Non-pigmented ciliary epithelial cell (primary cell): Measurements from ENCODE around the gene HORMAD1.
"Not testable (repeated sequence)": the region's sequence is repeated elsewhere in the genome, so short reads cannot be mapped to it uniquely, and the experiment has no call there.

ENCODE experiments used
- DNase-seq: peaks from one replicate; pipeline ENCODE4 v3.0.0-alpha.2; 2010; ENCODE audit warnings: low read depth

Gene HORMAD1

GRCh38 chr1:150696995-150697927, 23.4 kb downstream of the HORMAD1 start, which contains the start of gene GOLPH3L:
Gene GOLPH3L (minus strand): TSS chr1:150697154. CDS start chr1:150694838, 2,316 bp downstream.
- DNase-seq, result peak; percentile 97

- DNase-seq, result no peak
These were observed 24.1 kb downstream of the HORMAD1 start for GRCh38 chr1:150696590-150696989.

DNA sequence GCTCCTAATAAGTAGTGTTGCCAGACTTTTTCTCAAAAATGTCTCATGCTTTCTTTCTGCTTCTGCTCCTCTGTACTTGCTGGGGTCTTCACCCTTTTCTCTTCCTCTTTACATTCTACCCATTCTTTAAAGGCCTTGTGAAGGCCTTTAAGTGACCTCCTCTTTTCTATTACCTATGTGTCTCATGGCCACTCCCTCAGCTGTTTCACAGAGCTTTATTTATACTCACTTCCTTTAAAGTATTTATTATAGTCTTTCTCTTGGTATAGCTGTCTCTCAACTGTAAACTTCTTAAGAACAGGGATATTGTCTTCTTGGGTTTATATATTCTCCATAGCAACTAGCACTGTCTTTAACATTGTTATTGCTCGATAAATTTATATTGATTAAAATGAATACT, 24.5 kb downstream of the HORMAD1 start:
- DNase-seq, result no peak

DNA sequence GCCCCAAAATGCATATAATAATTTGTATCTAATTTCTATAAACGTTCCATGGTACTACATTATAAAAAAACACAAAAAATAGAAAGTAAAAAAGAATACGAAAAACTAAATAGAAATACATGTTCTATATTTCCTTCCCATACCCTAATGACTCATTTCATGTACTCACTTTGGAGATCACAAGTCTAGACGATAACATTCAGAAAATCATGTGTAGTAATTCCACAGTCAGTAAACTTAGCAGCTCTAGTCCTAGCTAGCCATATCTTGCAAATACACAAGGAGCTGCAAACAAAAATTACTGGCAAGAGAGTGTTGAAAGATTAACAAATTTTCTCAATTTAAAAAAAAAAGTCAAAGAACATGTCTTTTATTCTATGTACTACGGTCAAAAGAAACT, 25.1 kb downstream of the HORMAD1 start:
- DNase-seq, result no peak

GRCh38 chr1:150692720-150693119, 28.0 kb downstream of the HORMAD1 start:
- no peak for DNase-seq

DNA sequence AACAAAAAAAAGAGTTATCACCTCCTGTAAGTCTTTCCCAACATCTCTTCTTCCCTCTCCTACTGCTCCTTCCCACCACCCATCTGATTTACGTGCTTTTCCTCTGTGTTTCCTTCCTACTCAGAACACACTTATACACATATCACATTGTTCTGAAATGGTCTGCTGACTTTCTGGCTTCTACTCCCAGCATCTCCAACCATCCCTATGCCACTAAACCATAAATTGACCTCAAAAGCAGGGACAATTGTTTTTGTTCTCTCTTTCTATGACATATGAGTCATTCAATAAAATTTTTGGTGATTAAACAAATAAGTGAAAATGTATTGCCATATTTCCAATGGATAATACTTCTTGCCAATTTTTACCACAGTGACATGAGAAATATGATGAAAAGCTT, 31.9 kb downstream of the HORMAD1 start:
- no peak for DNase-seq

GRCh38 chr1:150686275-150686674, 34.4 kb downstream of the HORMAD1 start:
- DNase-seq, result no peak

GRCh38 chr1:150683914-150684313, 36.8 kb downstream of the HORMAD1 start:
- DNase-seq, result no peak

GRCh38 chr1:150678988-150679387, 41.7 kb downstream of the HORMAD1 start:
- DNase-seq, result no peak

DNA sequence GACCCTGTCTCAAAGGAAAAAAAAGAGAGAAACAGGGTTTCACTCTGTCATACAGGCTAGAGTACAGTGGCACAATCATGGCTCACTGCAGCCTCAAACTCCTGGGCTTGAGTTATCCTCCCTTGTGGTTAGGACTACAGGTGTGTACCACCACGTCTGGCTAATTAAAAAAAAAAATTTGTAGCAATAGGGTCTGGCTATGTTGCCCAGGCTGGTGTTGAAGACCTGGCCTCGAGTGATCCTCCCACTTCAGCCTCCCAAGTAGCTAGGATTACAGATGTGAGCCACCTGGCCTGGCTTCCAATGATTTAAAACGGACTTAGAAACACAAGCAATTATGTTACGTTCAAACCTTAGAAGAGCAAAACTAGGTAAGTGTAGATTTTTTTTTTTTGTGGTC, 45.8 kb downstream of the HORMAD1 start:
- DNase-seq, result no peak

GRCh38 chr1:150663321-150663720, 57.4 kb downstream of the HORMAD1 start:
- DNase-seq, result no peak

GRCh38 chr1:150662811-150663210, 57.9 kb downstream of the HORMAD1 start:
- DNase-seq, result no peak

- no peak for DNase-seq
These were observed 59.5 kb downstream of the HORMAD1 start for GRCh38 chr1:150661156-150661555.

DNA sequence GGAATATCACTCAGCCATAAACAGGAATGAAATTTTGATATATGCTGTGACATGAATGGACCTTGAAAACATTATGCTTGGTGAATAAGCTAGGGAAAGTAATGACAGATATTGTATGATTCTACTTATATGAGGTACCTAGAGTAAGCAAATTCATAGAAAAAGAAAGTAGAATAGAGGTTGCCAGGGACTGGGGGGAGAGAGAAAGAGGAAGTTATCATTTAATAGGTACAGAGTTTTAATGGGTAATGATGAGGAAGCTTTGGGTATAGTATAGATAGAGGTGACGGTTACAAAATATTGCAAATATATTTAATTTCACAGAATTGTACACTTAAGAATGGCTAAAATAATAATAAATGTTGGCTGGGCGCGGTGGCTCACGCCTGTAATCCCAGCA, 60.1 kb downstream of the HORMAD1 start:
- DNase-seq, result no peak

DNA sequence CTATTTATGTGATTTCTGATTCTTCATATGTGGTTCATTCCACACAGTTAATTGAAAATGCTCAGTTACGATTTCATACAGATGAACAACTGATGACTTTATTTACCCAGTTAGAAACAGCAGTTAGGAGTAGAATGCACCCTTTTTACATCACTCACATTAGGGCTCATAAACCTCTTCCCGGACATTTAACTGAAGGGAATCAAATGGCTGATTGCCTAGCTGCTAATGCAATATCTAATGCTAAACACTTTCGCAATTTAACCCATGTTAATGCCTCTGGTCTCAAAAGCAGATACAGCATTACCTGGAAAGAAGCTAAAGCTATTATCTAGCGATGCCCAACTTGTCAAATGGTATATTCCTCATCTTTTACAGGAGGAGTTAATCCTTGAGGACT, 63.6 kb downstream of the HORMAD1 start:
- not testable (repeated sequence) for DNase-seq

DNA sequence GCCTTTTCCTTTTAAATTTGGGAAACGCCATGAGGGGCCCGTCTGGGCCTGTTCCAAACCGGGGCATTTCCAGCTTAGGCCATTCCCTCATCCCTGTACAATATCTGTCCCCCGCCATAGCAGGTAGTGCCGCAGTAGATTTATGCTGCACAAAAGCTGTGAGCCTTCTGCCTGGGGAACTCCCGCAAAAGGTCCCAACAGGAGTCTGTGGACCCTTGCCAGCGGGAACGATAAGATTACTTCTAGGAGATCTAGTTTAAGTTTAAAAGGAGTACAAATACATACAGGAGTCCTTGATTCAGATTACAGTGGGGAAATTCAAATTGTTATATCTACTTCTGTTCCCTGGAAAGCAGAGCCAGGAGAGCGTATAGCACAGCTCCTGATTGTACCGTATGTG, 66.1 kb downstream of the HORMAD1 start:
- not testable (repeated sequence) for DNase-seq

DNA sequence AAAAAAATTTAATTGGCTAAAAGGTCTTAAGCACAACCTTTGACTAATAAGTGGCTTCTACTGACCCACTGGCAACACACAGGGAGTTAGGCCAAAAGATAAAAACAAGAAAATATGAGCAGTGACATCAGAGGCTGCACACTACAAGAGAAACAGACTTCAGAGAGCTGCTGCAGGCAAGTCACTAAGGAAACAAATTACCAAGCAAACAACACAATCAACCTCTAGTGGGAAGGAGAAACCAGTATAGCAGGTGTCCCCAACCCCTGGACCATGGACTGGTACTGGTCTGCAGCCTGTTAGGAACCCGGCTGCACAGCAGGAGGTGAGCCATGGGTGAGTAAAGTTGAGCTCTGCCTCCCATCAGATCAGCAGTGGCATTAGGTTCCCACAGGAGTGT, 70.5 kb downstream of the HORMAD1 start:
- no peak for DNase-seq

DNA sequence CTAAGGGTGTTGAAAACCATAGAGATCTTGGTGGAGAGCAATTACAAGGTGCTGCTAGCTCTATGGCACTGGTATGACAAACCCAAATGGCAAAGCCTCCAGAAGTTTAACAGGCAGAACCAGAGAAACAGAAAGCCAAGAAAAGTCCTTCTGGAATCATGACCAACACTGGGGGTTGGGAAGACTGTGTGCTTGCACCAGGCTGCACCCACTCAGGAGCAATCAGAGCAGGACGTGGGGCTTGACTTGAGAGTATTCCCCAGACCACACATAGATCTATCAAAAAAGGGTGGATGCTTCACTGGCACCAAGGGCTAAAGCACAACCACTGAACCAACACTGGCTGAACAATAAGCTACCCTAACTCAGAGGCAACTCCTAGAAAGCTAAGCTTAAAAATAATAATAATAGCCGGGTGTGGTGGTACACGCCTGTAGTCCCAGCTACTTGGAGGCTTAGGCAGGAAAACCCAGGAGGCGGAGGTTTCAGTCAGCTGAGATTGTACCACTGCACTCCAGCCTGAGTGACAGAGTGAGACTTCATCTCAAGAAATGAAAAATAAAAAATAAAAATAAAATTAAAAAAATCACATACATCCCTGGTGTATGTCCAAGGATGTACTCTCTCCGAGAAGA, 71.1 kb downstream of the HORMAD1 start:
- DNase-seq, result no peak
